Measurements from ENCODE around the gene CCL2. TPM values are rescaled to one million over a fixed set of nuclear protein-coding genes. Genes with fewer than 3 reads are reported as not detected.

The CCL2 gene
- total RNA-seq, 1 donor from 2014 or later: 59.3 TPM

DNA sequence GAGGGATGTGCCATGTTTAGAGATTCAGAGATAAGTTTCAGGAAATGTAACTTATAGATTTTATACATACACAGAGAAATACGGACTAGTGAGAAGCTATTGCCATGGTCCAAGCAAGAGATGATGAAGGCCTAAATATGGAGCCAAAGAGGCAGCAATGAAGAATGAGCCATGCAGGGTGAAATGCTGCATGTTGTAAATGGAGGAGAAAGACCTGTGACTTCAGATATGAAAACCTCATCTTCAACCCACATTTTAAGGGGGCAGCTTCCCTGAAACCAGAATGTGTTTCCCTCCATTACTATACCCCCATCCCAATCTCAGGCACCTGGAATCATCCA is 2.9 kb downstream of the CCL2 start:
- Mint-ChIP-seq H3K36me3 (ENCODE audit: unreplicated experiment) (no peaks in the 10 kb centered on the region), H3K27me3 (ENCODE audit: unreplicated experiment) (peaks cover 2% of the 10 kb centered on the region), H3K4me3 (ENCODE audit: unreplicated experiment) (no peak overlapping the region), H3K4me1 (ENCODE audit: unreplicated experiment) (peaks cover 43% of the 10 kb centered on the region), H3K9me3 (ENCODE audit: unreplicated experiment) (no peaks in the 10 kb centered on the region), H3K27ac (ENCODE audit: unreplicated experiment) (no peak overlapping the region)
- TF ChIP-seq, protein P1, sequence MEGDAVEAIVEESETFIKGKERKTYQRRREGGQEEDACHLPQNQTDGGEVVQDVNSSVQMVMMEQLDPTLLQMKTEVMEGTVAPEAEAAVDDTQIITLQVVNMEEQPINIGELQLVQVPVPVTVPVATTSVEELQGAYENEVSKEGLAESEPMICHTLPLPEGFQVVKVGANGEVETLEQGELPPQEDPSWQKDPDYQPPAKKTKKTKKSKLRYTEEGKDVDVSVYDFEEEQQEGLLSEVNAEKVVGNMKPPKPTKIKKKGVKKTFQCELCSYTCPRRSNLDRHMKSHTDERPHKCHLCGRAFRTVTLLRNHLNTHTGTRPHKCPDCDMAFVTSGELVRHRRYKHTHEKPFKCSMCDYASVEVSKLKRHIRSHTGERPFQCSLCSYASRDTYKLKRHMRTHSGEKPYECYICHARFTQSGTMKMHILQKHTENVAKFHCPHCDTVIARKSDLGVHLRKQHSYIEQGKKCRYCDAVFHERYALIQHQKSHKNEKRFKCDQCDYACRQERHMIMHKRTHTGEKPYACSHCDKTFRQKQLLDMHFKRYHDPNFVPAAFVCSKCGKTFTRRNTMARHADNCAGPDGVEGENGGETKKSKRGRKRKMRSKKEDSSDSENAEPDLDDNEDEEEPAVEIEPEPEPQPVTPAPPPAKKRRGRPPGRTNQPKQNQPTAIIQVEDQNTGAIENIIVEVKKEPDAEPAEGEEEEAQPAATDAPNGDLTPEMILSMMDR (IDR thresholded peaks at IDR 0.05): no peak
- no peak for DNase-seq (ENCODE audit: extremely low spot score, unreplicated experiment)

DNA sequence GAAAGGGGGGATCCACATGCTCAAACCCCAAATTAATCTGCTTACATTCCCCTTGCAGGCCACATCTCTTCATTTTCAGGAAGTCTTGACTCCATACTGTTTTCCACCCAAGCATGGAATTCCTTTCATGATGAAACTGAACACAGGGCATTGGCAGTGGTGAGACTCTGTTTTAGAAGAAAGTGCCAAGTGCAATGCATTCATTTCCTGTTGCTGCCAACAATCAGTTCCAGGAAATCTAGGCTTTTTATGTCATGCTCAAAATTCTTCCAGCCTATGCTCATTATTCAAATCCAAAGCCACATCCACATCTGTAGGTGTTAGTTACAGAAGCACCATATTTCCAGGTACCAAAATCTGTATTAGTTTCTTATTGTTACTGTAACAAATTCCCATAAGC is 4.1 kb downstream of the CCL2 start:
- Mint-ChIP-seq H3K9me3 (ENCODE audit: unreplicated experiment) (no peaks in the 10 kb centered on the region), H3K4me1 (ENCODE audit: unreplicated experiment) (peaks cover 31% of the 10 kb centered on the region), H3K4me3 (ENCODE audit: unreplicated experiment) (no peak overlapping the region), H3K27me3 (ENCODE audit: unreplicated experiment) (peaks cover 3% of the 10 kb centered on the region), H3K36me3 (ENCODE audit: unreplicated experiment) (no peaks in the 10 kb centered on the region), H3K27ac (ENCODE audit: unreplicated experiment) (no peak overlapping the region)
- TF ChIP-seq, protein P1 (IDR thresholded peaks at IDR 0.05): no peak
- no peak for DNase-seq (ENCODE audit: extremely low spot score, unreplicated experiment)

DNA sequence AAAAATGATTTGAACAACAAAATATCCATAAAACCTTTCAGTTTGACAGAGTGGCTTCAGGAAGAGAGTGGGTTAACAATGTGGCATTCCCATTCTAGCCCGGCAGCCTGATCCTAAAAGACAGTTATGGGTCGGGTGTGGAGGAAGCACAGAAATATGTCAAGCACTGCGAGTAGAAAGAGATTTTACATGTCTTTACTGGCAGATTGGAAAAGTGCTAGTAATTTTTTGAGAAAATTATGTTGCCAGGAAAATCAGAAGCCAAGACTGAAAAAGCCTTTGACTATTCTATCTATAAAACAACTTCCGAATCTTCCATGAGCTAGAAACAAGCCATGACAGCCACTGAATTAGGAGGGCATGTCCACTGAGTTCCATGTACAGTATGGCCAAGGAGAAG is 5.8 kb downstream of the CCL2 start:
- Mint-ChIP-seq H3K4me1 (ENCODE audit: unreplicated experiment) (peaks cover 14% of the 10 kb centered on the region), H3K4me3 (ENCODE audit: unreplicated experiment) (no peak overlapping the region), H3K36me3 (ENCODE audit: unreplicated experiment) (no peaks in the 10 kb centered on the region), H3K27ac (ENCODE audit: unreplicated experiment) (no peak overlapping the region), H3K27me3 (ENCODE audit: unreplicated experiment) (peaks cover 18% of the 10 kb centered on the region), H3K9me3 (ENCODE audit: unreplicated experiment) (no peaks in the 10 kb centered on the region)
- TF ChIP-seq, protein P1 (IDR thresholded peaks at IDR 0.05): no peak
- no peak for DNase-seq (ENCODE audit: extremely low spot score, unreplicated experiment)

DNA sequence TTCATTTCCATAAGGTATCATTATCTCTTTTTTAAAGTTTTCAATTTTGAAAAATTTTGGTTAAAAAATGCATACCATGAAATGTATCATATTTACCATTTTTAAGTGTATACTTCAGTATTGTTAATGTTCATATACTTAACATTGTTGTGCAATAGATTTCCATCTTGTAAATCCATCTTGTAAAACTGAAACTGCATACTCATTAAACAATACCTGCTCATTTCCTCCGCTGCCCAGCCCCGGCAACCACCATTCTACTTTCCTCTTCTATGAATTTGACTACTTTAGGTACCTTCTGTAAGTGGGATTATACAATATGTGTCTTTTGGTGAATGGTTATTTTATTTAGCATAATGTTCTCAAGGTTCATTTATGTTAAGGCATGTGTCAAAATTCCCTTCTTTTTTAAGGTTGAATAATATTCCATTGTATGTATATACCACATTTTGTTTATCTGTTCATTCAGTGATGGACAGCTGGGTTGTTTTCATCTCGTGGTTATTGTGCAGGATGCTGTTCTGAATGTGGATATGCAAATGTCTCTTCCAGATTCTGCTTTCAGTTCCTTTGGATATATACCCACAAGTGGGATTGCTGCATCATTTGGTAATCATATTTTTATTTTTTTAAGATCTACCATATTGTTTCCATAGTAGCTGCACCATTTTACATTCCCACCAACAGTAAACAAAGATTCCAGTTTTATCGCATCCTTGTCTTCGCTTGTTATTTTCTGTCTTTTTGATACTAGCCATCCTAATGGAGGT is 6.7 kb downstream of the CCL2 start:
- no peak for DNase-seq (ENCODE audit: extremely low spot score, unreplicated experiment)
- Mint-ChIP-seq H3K9me3 (ENCODE audit: unreplicated experiment) (no peaks in the 10 kb centered on the region), H3K27me3 (ENCODE audit: unreplicated experiment) (peaks cover 27% of the 10 kb centered on the region), H3K36me3 (ENCODE audit: unreplicated experiment) (no peaks in the 10 kb centered on the region), H3K4me3 (ENCODE audit: unreplicated experiment) (no peak overlapping the region), H3K27ac (ENCODE audit: unreplicated experiment) (no peak overlapping the region), H3K4me1 (ENCODE audit: unreplicated experiment) (peaks cover 7% of the 10 kb centered on the region)
- TF ChIP-seq, protein P1 (IDR thresholded peaks at IDR 0.05): no peak

DNA sequence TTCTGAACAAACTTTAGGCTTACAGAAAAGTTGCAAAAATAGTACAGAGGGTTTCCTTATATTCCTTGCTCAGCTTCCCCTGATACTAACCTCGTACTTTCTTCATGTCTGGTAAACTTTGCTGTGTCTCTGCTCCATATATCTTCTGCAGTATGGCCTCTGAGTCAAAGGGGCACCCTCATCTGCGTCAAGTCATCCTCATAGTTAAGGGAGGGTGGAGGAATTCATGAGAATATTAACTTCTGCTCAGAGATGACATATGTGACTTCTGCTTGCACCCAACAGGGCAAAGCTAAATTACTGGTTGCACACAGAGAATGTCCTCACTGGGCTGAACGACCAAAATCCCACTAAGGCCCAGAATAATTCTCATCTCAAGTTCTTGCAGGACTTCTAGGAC is 10.6 kb downstream of the CCL2 start:
- Mint-ChIP-seq H3K4me3 (ENCODE audit: unreplicated experiment) (no peak overlapping the region), H3K36me3 (ENCODE audit: unreplicated experiment) (no peaks in the 10 kb centered on the region), H3K4me1 (ENCODE audit: unreplicated experiment) (no peaks in the 10 kb centered on the region), H3K27me3 (ENCODE audit: unreplicated experiment) (peaks cover 46% of the 10 kb centered on the region), H3K9me3 (ENCODE audit: unreplicated experiment) (no peaks in the 10 kb centered on the region), H3K27ac (ENCODE audit: unreplicated experiment) (no peak overlapping the region)
- TF ChIP-seq, protein P1 (IDR thresholded peaks at IDR 0.05): no peak
- DNase-seq (ENCODE audit: extremely low spot score, unreplicated experiment): no peak
